ENCODE results near the gene STAG2.

- TF ChIP-seq CTCF (IDR thresholded peaks at IDR 0.05; ENCODE audit: low read depth, low read length) (no peak), EZH2phosphoT487 (IDR thresholded peaks at IDR 0.05; ENCODE audit: low read depth) (no peak)
These were observed 131.7 kb downstream of the STAG2 start for GRCh38 chrX:124093222-124093621.
